K562 (cell line): ENCODE results near the gene NUP188. TPM values are rescaled to one million over a fixed set of nuclear protein-coding genes. Genes with fewer than 3 reads are reported as not detected.
A peak's percentile ranks its signal among the peaks of the same experiment; 100 is the strongest.

ENCODE experiments used
- FOXA3 ChIP-seq, 2 experiments: fragments of 450-650 bp in 1 of 2; sonication (generic) in 1 of 2; formaldehyde crosslinking; IDR thresholded peaks in 1 of 2; conservative IDR thresholded peaks in 1 of 2; 2 replicates each; pipeline versions ENCODE4 v1.4.0 to v1.8.0; 2020 to 2022; ENCODE audit warnings: mild to moderate bottlenecking in 2 of 2, missing genetic modification reagents in 1 of 2
- MYC ChIP-seq, 2 experiments: fragments of 250-450 bp in 1 of 2; sonication (Bioruptor Pico) in 1 of 2; IDR thresholded peaks; 2 replicates each; pipeline versions ENCODE4 v1.5.1 to v1.6.1; 2012 to 2021; ENCODE audit warnings: low read depth in 2 of 2, borderline replicate concordance in 1 of 2, improper control_type of control experiment in 1 of 2, low read length in 1 of 2, mild to moderate bottlenecking in 1 of 2, moderate library complexity in 1 of 2
- RERE ChIP-seq: sonication (generic); formaldehyde crosslinking; IDR thresholded peaks from 2 replicates; pipeline ENCODE4 v1.8.0; 2023; ENCODE audit warnings: missing genetic modification reagents, mild to moderate bottlenecking, borderline replicate concordance
- USF2 ChIP-seq: sonication (generic); formaldehyde crosslinking; IDR thresholded peaks from 2 replicates; pipeline ENCODE4 v1.5.0; 2020; ENCODE audit warnings: missing genetic modification reagents
- ZNF57 ChIP-seq: fragments of 450-650 bp; formaldehyde crosslinking; IDR thresholded peaks from 2 replicates; pipeline ENCODE4 v1.4.0; 2020; ENCODE audit warnings: mild to moderate bottlenecking, moderate library complexity
- ZNF639 ChIP-seq, 2 experiments: fragments of 200-800 bp in 1 of 2; sonication (Bioruptor generic) in 1 of 2; sonication (generic) in 1 of 2; formaldehyde crosslinking in 1 of 2; IDR thresholded peaks in 1 of 2; conservative IDR thresholded peaks in 1 of 2; 2 replicates each; pipeline versions ENCODE4 v1.5.0 to v1.6.1; 2016 to 2020; ENCODE audit warnings: missing compliant biosample characterization in 1 of 2, missing genetic modification characterization in 1 of 2, missing genetic modification reagents in 1 of 2
- polyA plus RNA-seq, 8 experiments: library from polyadenylated mRNA; depleted of rRNA in 4 of 8; stranded (reverse) in 5 of 8; unstranded in 3 of 8; fragments of >200 nt; fragmentation: Nextera tagmentation in 2 of 8; fragmentation: Illumina TruSeq in 1 of 8; extraction: Ambion mirVana in 2 of 8; extraction: Trizol in 1 of 8; gene quantifications; 2 replicates each; pipeline versions ENCODE4 v1.2.1 to v1.2.3, GENCODE V29; 2011 to 2014; ENCODE audit warnings: inconsistent platforms in 1 of 8, missing spikeins in 1 of 8
- total RNA-seq, 7 experiments: library from RNA; depleted of rRNA in 6 of 7; stranded (reverse); fragments of >200 nt in 6 of 7; fragmentation: Illumina TruSeq in 2 of 7; extraction: Trizol in 2 of 7; gene quantifications; 2 replicates each; pipeline versions ENCODE4 v1.2.1 to v1.2.3, GENCODE V29; 2011 to 2021; ENCODE audit warnings: low replicate concordance in 1 of 7

The NUP188 gene
- total and polyA plus RNA-seq, 9 of the 15 experiments (the other 6 are each of a cell fraction or from before 2014, with no cell fraction given), result 11.7 to 135 (median 70.6) TPM

GRCh38 chr9:129036241-129036922, 88.9 kb downstream of the NUP188 start, which contains the start of gene MIGA2 (continued):
- no peak for TF ChIP-seq RERE (CRISPR knock-in tag)
- no peak for TF ChIP-seq ZNF639 (CRISPR knock-in tag; conservative IDR thresholded peaks at IDR 0.05 in 1 of 2, IDR thresholded peaks at IDR 0.05 in 1 of 2)
- no peak for TF ChIP-seq ZNF57 (CRISPR knock-in tag)
- TF ChIP-seq MYC (IDR thresholded peaks at IDR 0.05; ENCODE audit: low read depth, low read length), result no peak; the same call in 1 of the 2 replicates
- TF ChIP-seq MYC (CRISPR knock-in tag; IDR thresholded peaks at IDR 0.05; ENCODE audit: borderline replicate concordance, low read depth), result no peak
- no peak for TF ChIP-seq FOXA3 (CRISPR knock-in tag; conservative IDR thresholded peaks at IDR 0.05 in 1 of 2, IDR thresholded peaks at IDR 0.05 in 1 of 2)
- peak; percentile 95 for TF ChIP-seq USF2 (CRISPR knock-in tag)
